CD4-positive, CD25-positive, alpha-beta regulatory T cell (primary cell): ENCODE results near the gene KCNJ11. TPM values are rescaled to one million over a fixed set of nuclear protein-coding genes. Genes with fewer than 3 reads are reported as not detected.

Source experiments
- ATAC-seq, 2 donors: fragments of 150-1000 bp; cut with Tn5 transposase; one replicate each; pipeline ENCODE4 v1.10.0; 2021; ENCODE audit warnings: low read depth in 2 of 2, moderate number of reproducible peaks in 2 of 2, moderate library complexity in 1 of 2
- DNase-seq, 3 donors: peaks; one replicate each; pipeline versions ENCODE4 v3.0.0 to v3.0.0-alpha.2; 2012 to 2022; ENCODE audit warnings: mixed read lengths in 1 of 3
- H3K27ac ChIP-seq: one replicate; pipeline ENCODE4 v1.7.0; 2013; ENCODE audit warnings: mild to moderate bottlenecking, low read length; ENCODE audit not compliant: insufficient read depth, poor library complexity, severe bottlenecking
- H3K27me3 ChIP-seq: one replicate; pipeline ENCODE4 v1.7.0; 2013; ENCODE audit warnings: low read length; ENCODE audit not compliant: control insufficient read depth, insufficient read depth
- H3K36me3 ChIP-seq: one replicate; pipeline ENCODE4 v1.7.0; 2013; ENCODE audit warnings: mild to moderate bottlenecking, low read length, moderate library complexity; ENCODE audit not compliant: control insufficient read depth, insufficient read depth
- H3K4me1 ChIP-seq: 2 replicates; pipeline ENCODE4 v1.7.0; 2013; ENCODE audit warnings: mild to moderate bottlenecking, low read length; ENCODE audit not compliant: insufficient read depth, control insufficient read depth, poor library complexity, severe bottlenecking
- H3K4me3 ChIP-seq: one replicate; pipeline ENCODE4 v1.7.0; 2013; ENCODE audit warnings: low read depth, mild to moderate bottlenecking, low read length, moderate library complexity
- H3K9me3 ChIP-seq, 2 experiments: 1 replicate in 1 of 2; 2 replicates in 1 of 2; pipeline ENCODE4 v1.7.0; 2013; ENCODE audit warnings: low read length in 2 of 2, mild to moderate bottlenecking in 1 of 2, moderate library complexity in 1 of 2; ENCODE audit not compliant: control insufficient read depth in 2 of 2
- H3K27ac Mint-ChIP-seq, 3 donors: one replicate each; pipeline ENCODE4 v1.8.0; 2020 to 2022; ENCODE audit warnings: mild to moderate bottlenecking in 3 of 3, mixed read lengths in 3 of 3, moderate library complexity in 2 of 3
- H3K27me3 Mint-ChIP-seq: one replicate; pipeline ENCODE4 v1.8.0; 2022; ENCODE audit warnings: mild to moderate bottlenecking, mixed read lengths
- H3K36me3 Mint-ChIP-seq: one replicate; pipeline ENCODE4 v1.8.0; 2020; ENCODE audit warnings: mixed read lengths
- H3K4me1 Mint-ChIP-seq, 4 donors: one replicate each; pipeline ENCODE4 v1.8.0; 2020 to 2022; ENCODE audit warnings: mixed read lengths in 4 of 4, mild to moderate bottlenecking in 1 of 4
- H3K4me3 Mint-ChIP-seq, 4 donors: one replicate each; pipeline ENCODE4 v1.8.0; 2020 to 2022; ENCODE audit warnings: mild to moderate bottlenecking in 4 of 4, mixed read lengths in 4 of 4, moderate library complexity in 3 of 4
- H3K9me3 Mint-ChIP-seq, 7 donors: one replicate each; pipeline ENCODE4 v1.8.0; 2020 to 2022; ENCODE audit warnings: mixed read lengths in 7 of 7, mild to moderate bottlenecking in 3 of 7, moderate library complexity in 2 of 7
- polyA plus RNA-seq, 4 donors: library from polyadenylated mRNA; unstranded; fragments of 300-500 nt; fragmentation: Illumina TruSeq; gene quantifications; one replicate each; pipeline ENCODE4 v1.2.3, GENCODE V29; 2021
- total RNA-seq: library from RNA; stranded (reverse); gene quantifications from one replicate; pipeline ENCODE4 v1.2.3, GENCODE V29; 2022

Gene KCNJ11
- total and polyA plus RNA-seq, 5 donors from 2014 or later = not detected

- no peaks in the 10 kb centered on the region for H3K36me3 ChIP-seq
- ATAC-seq = no peak
- no peak overlapping the region for H3K4me3 ChIP-seq
- H3K27me3 ChIP-seq = no peaks in the 10 kb centered on the region
- H3K4me1 ChIP-seq = peaks cover under 1% of the 10 kb centered on the region
- H3K27ac ChIP-seq = no peak overlapping the region
- Mint-ChIP-seq H3K9me3 (peaks cover 0 to 2% (median 0%) of the 10 kb centered on the region in 7 donors), H3K27ac (no peak overlapping the region), H3K4me1 (peaks cover 0 to 5% (median 2%) of the 10 kb centered on the region in 4 donors), H3K4me3 (no peak overlapping the region), H3K36me3 (no peaks in the 10 kb centered on the region), H3K27me3 (peaks cover 9% of the 10 kb centered on the region)
- DNase-seq = no peak
- H3K9me3 ChIP-seq = no peaks in the 10 kb centered on the region
Measured at GRCh38 chr11:17394743-17395390, 6.4 kb upstream of the KCNJ11 start.

- no peaks in the 10 kb centered on the region for H3K27me3 ChIP-seq
- H3K27me3 Mint-ChIP-seq = peaks cover 14% of the 10 kb centered on the region
- peaks cover 0 to 9% (median 4%) of the 10 kb centered on the region in 4 donors for H3K4me1 Mint-ChIP-seq
- H3K36me3 ChIP-seq = no peaks in the 10 kb centered on the region
- H3K36me3 Mint-ChIP-seq = no peaks in the 10 kb centered on the region
- no peak for DNase-seq
- no peak overlapping the region for H3K27ac Mint-ChIP-seq
- H3K9me3 ChIP-seq = no peaks in the 10 kb centered on the region
- no peak for ATAC-seq
- peaks cover 9% of the 10 kb centered on the region for H3K4me1 ChIP-seq
- no peak overlapping the region for H3K4me3 Mint-ChIP-seq
- H3K4me3 ChIP-seq = no peak overlapping the region
- no peaks in the 10 kb centered on the region for H3K9me3 Mint-ChIP-seq
- H3K27ac ChIP-seq = no peak overlapping the region
Measured at GRCh38 chr11:17393472-17393871, 5.0 kb upstream of the KCNJ11 start.

- Histone ChIP-seq H3K9me3 (no peaks in the 10 kb centered on the region), H3K4me1 (peaks cover 11% of the 10 kb centered on the region), H3K36me3 (no peaks in the 10 kb centered on the region), H3K27me3 (no peaks in the 10 kb centered on the region), H3K4me3 (no peak overlapping the region), H3K27ac (no peak overlapping the region)
- ATAC-seq = no peak
- H3K27ac Mint-ChIP-seq = no peak overlapping the region
- no peak for DNase-seq
- peaks cover 14% of the 10 kb centered on the region for H3K27me3 Mint-ChIP-seq
- no peak overlapping the region for H3K4me3 Mint-ChIP-seq
- H3K9me3 Mint-ChIP-seq = no peaks in the 10 kb centered on the region
- H3K36me3 Mint-ChIP-seq = no peaks in the 10 kb centered on the region
- peaks cover 0 to 9% (median 5%) of the 10 kb centered on the region in 4 donors for H3K4me1 Mint-ChIP-seq
Measured at GRCh38 chr11:17392872-17393271, 4.4 kb upstream of the KCNJ11 start.

DNA sequence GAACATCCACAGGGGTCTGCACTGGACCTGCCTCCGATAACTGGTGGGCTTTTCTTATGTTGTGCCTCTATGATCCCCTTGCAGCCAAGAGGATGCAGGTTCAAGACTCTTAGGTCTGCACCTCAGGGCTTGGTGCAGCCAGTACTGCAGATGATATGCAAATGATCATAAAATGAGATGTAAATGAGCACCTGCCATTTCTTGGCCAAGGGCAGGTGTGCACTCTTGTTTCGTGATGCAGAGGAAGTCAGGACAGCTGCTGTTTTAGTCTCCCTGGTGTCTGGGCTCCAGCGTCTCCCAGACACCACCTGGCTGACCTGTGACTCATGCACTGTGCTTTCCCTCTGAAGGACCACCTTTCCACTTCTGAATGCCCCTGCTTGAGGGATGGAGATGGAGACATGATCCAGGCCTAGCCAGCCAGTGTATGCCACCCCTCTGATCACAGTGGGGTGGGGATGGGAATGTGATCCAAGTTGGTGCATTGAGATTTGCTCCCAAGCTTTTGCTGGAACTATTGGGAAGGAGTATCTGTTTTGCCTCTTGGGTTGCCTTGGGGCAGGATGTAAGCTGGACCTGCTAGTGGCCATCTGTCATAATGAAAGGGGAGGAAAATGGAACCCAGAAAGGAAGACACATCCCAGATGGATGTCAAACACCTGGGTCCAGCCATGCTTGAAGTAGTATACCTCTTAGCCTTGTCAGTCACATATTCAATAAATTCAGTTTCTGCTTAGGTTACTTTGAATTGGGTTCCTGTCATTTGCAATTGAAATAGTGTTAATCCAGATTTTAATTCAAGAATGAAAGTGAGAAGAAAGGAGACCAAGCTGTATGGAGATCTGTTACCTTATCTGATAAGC is 3.3 kb upstream of the KCNJ11 start:
- Mint-ChIP-seq H3K27me3 (peaks cover 14% of the 10 kb centered on the region), H3K4me1 (peaks cover 0 to 14% (median 5%) of the 10 kb centered on the region in 4 donors), H3K27ac (no peak overlapping the region), H3K4me3 (peak overlapping the region in 3 of 4 donors; percentile 2 to 66 (median 48)), H3K36me3 (no peaks in the 10 kb centered on the region), H3K9me3 (no peaks in the 10 kb centered on the region)
- Histone ChIP-seq H3K27me3 (no peaks in the 10 kb centered on the region), H3K9me3 (no peaks in the 10 kb centered on the region), H3K27ac (no peak overlapping the region), H3K36me3 (no peaks in the 10 kb centered on the region), H3K4me1 (peaks cover 11% of the 10 kb centered on the region), H3K4me3 (no peak overlapping the region)
- ATAC-seq = no peak
- DNase-seq = no peak

DNA sequence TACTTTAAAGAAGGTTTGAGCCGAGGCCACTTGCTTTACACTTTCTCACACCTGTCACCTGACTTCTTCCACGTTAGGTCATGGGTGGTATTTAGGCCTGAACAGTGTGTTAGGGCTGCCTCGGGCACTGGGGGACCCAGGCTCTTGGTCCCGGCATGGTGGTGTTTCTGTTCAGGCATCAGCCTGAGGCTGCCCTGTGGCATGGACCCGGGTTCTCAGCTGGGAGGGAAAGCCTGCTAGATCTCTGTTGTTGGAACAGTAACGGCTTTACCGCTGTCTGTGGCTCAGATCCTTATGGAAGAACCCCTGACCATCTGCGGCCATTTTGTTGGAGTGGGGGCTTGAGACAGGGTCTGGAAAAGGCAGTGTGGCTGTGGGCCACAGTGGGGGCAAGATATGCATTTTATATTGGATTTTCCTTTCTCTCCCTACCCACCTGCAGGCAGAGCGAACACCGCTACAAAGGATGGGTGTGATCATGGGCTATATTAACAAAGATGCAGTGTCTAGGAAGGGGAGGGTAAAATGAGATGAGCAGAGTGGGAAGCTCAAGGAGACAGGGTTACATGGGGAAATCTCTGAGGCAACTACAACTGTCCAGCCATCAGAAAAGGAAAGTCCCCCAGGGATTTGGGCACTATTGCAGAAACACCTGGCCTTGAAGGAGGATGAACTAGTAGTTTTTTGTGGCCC is 1.6 kb upstream of the KCNJ11 start:
- no peaks in the 10 kb centered on the region for H3K27me3 ChIP-seq
- H3K27ac ChIP-seq = no peak overlapping the region
- peak overlapping the region; percentile 67 to 86 (median 80) for H3K4me3 Mint-ChIP-seq
- no peak overlapping the region for H3K4me3 ChIP-seq
- ATAC-seq = no peak
- H3K9me3 Mint-ChIP-seq = no peaks in the 10 kb centered on the region
- no peak overlapping the region for H3K27ac Mint-ChIP-seq
- H3K36me3 Mint-ChIP-seq = no peaks in the 10 kb centered on the region
- no peaks in the 10 kb centered on the region for H3K9me3 ChIP-seq
- peaks cover 0 to 14% (median 5%) of the 10 kb centered on the region in 4 donors for H3K4me1 Mint-ChIP-seq
- peaks cover 11% of the 10 kb centered on the region for H3K4me1 ChIP-seq
- DNase-seq = no peak
- peaks cover 14% of the 10 kb centered on the region for H3K27me3 Mint-ChIP-seq
- no peaks in the 10 kb centered on the region for H3K36me3 ChIP-seq

DNA sequence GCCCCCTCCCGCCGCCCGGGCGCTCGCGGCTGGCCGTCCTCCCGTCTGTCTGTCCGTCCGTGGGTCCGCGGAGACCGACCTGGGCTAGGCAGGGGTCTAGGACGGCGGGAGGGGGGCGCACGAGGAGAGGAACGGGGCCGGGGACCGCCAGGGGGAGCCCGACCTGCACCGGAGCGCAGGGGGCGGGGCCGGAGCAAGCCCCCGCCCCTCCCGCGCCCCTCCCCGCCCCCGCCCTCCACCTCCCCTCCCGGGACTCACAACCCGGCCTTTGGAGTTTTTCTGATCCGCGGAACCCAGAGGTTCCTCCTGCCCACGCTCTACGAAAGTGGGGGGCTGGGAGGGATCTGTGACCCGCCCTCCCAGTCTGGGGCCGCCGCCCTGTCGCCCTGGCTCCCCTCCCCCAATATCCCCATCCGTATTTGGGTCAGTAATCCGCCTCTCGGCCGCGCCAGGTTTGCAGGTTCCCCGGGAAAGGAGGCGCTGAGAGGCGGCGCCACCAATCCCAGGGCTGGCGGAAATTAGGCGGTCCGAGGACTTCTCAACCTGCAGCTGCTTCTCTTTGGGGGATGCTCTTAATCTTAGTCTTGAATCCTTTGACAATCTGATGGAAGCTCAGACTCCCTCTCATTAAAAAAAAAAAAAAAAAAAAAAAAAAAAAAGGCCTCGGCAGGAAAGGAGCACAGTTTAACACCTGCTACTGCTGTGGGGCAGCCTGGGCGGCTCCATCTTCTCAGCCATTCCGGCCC is 925 bp upstream of the KCNJ11 start:
- Mint-ChIP-seq H3K27ac (no peak overlapping the region), H3K4me1 (peaks cover 0 to 14% (median 5%) of the 10 kb centered on the region in 4 donors), H3K27me3 (peaks cover 18% of the 10 kb centered on the region), H3K4me3 (peak overlapping the region; percentile 67 to 94 (median 84)), H3K36me3 (no peaks in the 10 kb centered on the region), H3K9me3 (no peaks in the 10 kb centered on the region)
- no peaks in the 10 kb centered on the region for H3K36me3 ChIP-seq
- no peaks in the 10 kb centered on the region for H3K27me3 ChIP-seq
- peaks cover 11% of the 10 kb centered on the region for H3K4me1 ChIP-seq
- DNase-seq (peak; percentile 69 to 76 (median 74)), ATAC-seq (peak; percentile 85 to 86)
- no peak overlapping the region for H3K27ac ChIP-seq
- no peaks in the 10 kb centered on the region for H3K9me3 ChIP-seq
- H3K4me3 ChIP-seq = no peak overlapping the region

DNA sequence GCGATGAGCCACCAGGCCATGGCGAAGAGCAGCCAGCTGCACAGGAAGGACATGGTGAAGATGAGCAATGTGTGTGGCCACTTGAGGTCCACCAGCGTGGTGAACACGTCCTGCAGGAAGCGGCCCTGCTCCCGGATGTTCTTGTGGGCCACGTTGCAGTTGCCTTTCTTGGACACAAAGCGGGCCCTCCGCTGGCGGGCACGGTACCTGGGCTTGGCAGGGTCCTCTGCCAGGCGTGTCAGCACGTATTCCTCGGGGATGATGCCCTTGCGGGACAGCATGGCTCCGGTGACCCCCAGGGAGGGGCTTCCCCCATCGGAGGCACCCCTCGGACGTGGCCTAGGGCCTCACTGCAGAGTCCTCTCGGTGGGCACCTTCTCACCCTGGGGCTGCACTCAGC is 648 bp downstream of the KCNJ11 start:
- peak overlapping the region in 3 of 4 donors; percentile 77 to 84 (median 78) for H3K4me3 Mint-ChIP-seq
- no peaks in the 10 kb centered on the region for H3K36me3 ChIP-seq
- DNase-seq (no peak), ATAC-seq (no peak)
- H3K27ac Mint-ChIP-seq = no peak overlapping the region
- H3K27me3 Mint-ChIP-seq = peaks cover 18% of the 10 kb centered on the region
- no peak overlapping the region for H3K27ac ChIP-seq
- peaks cover 0 to 14% (median 5%) of the 10 kb centered on the region in 4 donors for H3K4me1 Mint-ChIP-seq
- H3K9me3 ChIP-seq = no peaks in the 10 kb centered on the region
- no peaks in the 10 kb centered on the region for H3K36me3 Mint-ChIP-seq
- H3K27me3 ChIP-seq = no peaks in the 10 kb centered on the region
- no peak overlapping the region for H3K4me3 ChIP-seq
- H3K4me1 ChIP-seq = peaks cover 11% of the 10 kb centered on the region
- H3K9me3 Mint-ChIP-seq = no peaks in the 10 kb centered on the region
